ENCODE measurements around the gene PIGV. TPM values are rescaled to one million over a fixed set of nuclear protein-coding genes. Genes with fewer than 3 reads are reported as not detected.
"Not testable (repeated sequence)": the region's sequence is repeated elsewhere in the genome, so short reads cannot be mapped to it uniquely, and the experiment has no call there.

Gene PIGV

DNA sequence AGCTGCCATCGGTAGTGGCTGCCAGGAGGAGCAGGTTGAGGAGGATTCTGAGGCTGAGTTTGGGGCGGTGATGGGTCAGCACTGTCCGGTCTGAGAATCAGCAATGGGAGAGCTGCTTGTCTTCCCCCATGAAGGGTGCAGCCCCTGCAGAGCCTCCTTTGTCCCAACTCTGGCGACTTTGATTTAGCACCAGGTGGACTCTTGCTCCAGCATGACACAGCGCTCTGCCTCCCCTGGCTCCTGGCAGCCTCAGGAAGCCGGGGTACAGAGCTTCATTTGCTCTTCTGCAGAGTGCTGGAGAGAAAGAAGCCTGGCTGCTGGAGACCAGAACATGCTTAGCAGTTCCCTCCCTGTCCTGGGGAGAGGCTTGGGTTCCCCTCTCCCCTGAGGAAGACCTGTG, 52.0 kb downstream of the PIGV start:
- no peaks in the 10 kb centered on the region for H3K27me3 ChIP-seq (ENCODE audit: control insufficient read depth, insufficient read depth, low read length)
- H3K4me3 ChIP-seq (ENCODE audit: low read length) = no peak overlapping the region
- no peak overlapping the region for H3K4me2 ChIP-seq (ENCODE audit: low read length)
- no peak overlapping the region for H3K9ac ChIP-seq (ENCODE audit: low read depth, low read length)
- H3K36me3 ChIP-seq (ENCODE audit: insufficient read depth, low read length) = peaks cover 33% of the 10 kb centered on the region
- H3K4me1 ChIP-seq (ENCODE audit: control insufficient read depth, insufficient read depth, low read length) = no peaks in the 10 kb centered on the region
- no peaks in the 10 kb centered on the region for H3K9me3 ChIP-seq (replicated peaks; ENCODE audit: low read length)

DNA sequence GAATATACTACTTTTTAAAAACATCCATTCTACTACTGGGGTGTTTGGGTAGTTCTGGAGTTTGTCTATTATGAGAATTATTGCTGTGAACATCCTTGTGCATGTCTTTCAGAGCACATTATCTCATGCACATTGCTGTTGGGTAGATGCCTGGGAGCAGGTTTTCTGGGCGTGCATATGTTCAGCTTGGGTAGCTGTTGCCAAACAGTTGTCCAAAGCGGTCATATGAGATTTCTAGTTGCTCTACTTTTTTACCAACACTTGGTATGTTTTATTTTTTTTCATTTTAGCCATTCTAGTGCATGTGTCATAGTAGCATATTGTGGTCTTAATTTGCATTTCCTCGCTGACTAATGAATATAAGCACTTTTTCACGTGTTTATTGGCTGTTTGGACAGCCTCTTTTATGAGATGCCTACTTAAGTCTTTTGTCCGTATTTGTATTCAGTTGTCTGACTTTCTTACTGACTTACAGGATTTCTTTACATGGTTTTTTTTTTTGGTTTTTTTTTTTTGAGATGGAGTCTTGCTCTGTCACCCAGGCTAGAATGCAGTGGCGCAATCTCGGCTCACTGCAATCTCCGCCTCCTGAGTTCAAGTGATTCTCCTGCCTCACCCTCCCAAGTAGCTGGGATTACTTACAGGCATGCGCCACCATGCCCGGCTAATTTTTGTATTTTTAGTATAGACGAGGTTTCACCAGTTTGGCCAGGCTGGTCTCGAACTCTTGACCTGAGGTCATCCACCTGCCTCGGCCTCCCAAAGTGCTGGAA, 56.9 kb downstream of the PIGV start:
- H3K36me3 ChIP-seq (ENCODE audit: insufficient read depth, low read length) = peaks cover 32% of the 10 kb centered on the region
- no peak overlapping the region for H3K4me3 ChIP-seq (ENCODE audit: low read length)
- H3K9ac ChIP-seq (ENCODE audit: low read depth, low read length) = no peak overlapping the region

DNA sequence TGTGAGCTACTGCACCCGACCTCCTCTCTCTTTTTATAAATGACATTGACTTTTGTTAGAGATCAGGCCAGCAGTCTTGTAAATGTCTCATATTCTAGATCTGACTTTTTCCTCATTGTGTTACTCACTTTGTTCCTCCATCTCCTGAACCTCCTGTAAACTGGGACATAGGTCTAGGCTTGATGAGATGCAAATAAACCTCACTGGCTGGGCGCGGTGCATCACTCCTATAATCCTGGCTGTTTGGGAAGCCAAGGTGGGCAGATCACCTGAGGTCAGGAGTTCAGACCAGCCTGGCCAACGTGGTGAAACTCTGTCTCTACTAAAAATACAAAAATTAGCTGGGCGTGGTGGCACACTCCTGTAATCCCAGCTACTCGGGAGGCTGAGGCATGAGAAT, 60.1 kb downstream of the PIGV start:
- not testable (repeated sequence) for H3K9me3 ChIP-seq (replicated peaks; ENCODE audit: low read length); H3K4me2 ChIP-seq (ENCODE audit: low read length); H3K27me3 ChIP-seq (ENCODE audit: control insufficient read depth, insufficient read depth, low read length); H3K9ac ChIP-seq (ENCODE audit: low read depth, low read length); H3K4me3 ChIP-seq (ENCODE audit: low read length)
- Histone ChIP-seq H3K36me3 (ENCODE audit: insufficient read depth, low read length) (peaks cover 46% of the 10 kb centered on the region), H3K4me1 (ENCODE audit: control insufficient read depth, insufficient read depth, low read length) (peaks cover 22% of the 10 kb centered on the region)

More for the DNA sequence above, 56.9 kb downstream of the PIGV start:
- Histone ChIP-seq H3K4me1 (ENCODE audit: control insufficient read depth, insufficient read depth, low read length) (peaks cover 16% of the 10 kb centered on the region), H3K4me2 (ENCODE audit: low read length) (no peak overlapping the region), H3K27me3 (ENCODE audit: control insufficient read depth, insufficient read depth, low read length) (no peaks in the 10 kb centered on the region), H3K9me3 (replicated peaks; ENCODE audit: low read length) (no peaks in the 10 kb centered on the region)

Small RNAs within 50 kb of the gene (small RNA-seq; reads per million reads assigned to genes)
- gene RN7SL165P = not detected
